SK-N-SH (cell line): ENCODE data around the gene KLHL5. TPM values are rescaled to one million over a fixed set of nuclear protein-coding genes. Genes with fewer than 3 reads are reported as not detected.

Experiments used
- CTCF ChIA-PET: fragments of 300-600, 350-600 bp; formaldehyde crosslinking; extraction: SDS; loops from one replicate; lab custom pipeline; 2021; lab: Yijun Ruan, JAX
- POLR2A ChIA-PET: fragments of 350-600 bp; sonication (Branson Sonifier 250); formaldehyde crosslinking; extraction: SDS; loops from one replicate; lab custom pipeline; 2020; ENCODE audit warnings: antibody characterized with exemption, inconsistent platforms; lab: Yijun Ruan, JAX
- DNase-seq: peaks from one replicate; pipeline ENCODE4 v3.0.0; 2012
- H2AFZ ChIP-seq: fragments of 200-600 bp; sonication (generic); 2 replicates; pipeline ENCODE4 v1.8.1; 2016; ENCODE audit warnings: antibody characterized with exemption, mild to moderate bottlenecking, low read depth
- H3F3A ChIP-seq: fragments of 200-600 bp; sonication (generic); replicated peaks from 2 replicates; pipeline ENCODE3; 2016; ENCODE audit warnings: antibody characterized with exemption, mild to moderate bottlenecking; ENCODE audit not compliant: insufficient read depth
- H3K27ac ChIP-seq, 2 experiments: fragments of 200-500 bp in 1 of 2; fragments of 200-600 bp in 1 of 2; sonication (Bioruptor generic) in 1 of 2; sonication (generic), shearing (Covaris generic) in 1 of 2; 2 replicates each; pipeline versions ENCODE4 v1.5.1 to v1.6.1; 2014 to 2016; ENCODE audit warnings: low read depth in 2 of 2, inconsistent platforms in 1 of 2, low read length in 1 of 2, mild to moderate bottlenecking in 1 of 2, mixed read lengths in 1 of 2
- H3K27me3 ChIP-seq: fragments of 200-600 bp; sonication (generic), shearing (Covaris generic); 2 replicates; pipeline ENCODE4 v1.6.1; 2016; ENCODE audit warnings: mixed run types; ENCODE audit not compliant: insufficient read depth
- H3K36me3 ChIP-seq, 2 experiments: fragments of 200-500 bp in 1 of 2; fragments of 200-600 bp in 1 of 2; sonication (Bioruptor generic) in 1 of 2; sonication (generic) in 1 of 2; replicated peaks in 1 of 2; 2 replicates each; pipeline versions ENCODE3 to v1.5.1; 2014 to 2016; ENCODE audit warnings: low read length in 1 of 2, mild to moderate bottlenecking in 1 of 2; ENCODE audit not compliant: insufficient read depth in 2 of 2, control insufficient read depth in 1 of 2
- H3K4me1 ChIP-seq, 2 experiments: fragments of 200-500 bp in 1 of 2; fragments of 200-600 bp in 1 of 2; sonication (Bioruptor generic) in 1 of 2; sonication (generic), shearing (Covaris generic) in 1 of 2; 2 replicates each; pipeline versions ENCODE4 v1.5.1 to v1.6.1; 2014 to 2016; ENCODE audit warnings: low read depth in 1 of 2, low read length in 1 of 2, mixed run types in 1 of 2; ENCODE audit not compliant: insufficient read depth in 2 of 2, control insufficient read depth in 1 of 2
- H3K4me2 ChIP-seq: fragments of 200-600 bp; sonication (generic), shearing (Covaris generic); 2 replicates; pipeline ENCODE4 v1.6.1; 2017; ENCODE audit warnings: mixed run types
- H3K4me3 ChIP-seq, 2 experiments: fragments of 200-500 bp in 1 of 2; fragments of 200-600 bp in 1 of 2; sonication (Bioruptor generic) in 1 of 2; sonication (generic), shearing (Covaris generic) in 1 of 2; 2 replicates each; pipeline versions ENCODE4 v1.5.1 to v1.8.1; 2014 to 2016; ENCODE audit warnings: low read depth in 2 of 2, inconsistent platforms in 1 of 2, low read length in 1 of 2, mild to moderate bottlenecking in 1 of 2, mixed read lengths in 1 of 2, moderate library complexity in 1 of 2
- H3K79me2 ChIP-seq: fragments of 200-600 bp; sonication (generic); 2 replicates; pipeline ENCODE4 v1.8.1; 2017; ENCODE audit warnings: mild to moderate bottlenecking; ENCODE audit not compliant: insufficient read depth
- H3K9ac ChIP-seq: fragments of 200-600 bp; sonication (generic); 2 replicates; pipeline ENCODE4 v1.6.1; 2017; ENCODE audit warnings: mixed run types
- H3K9me2 ChIP-seq: fragments of 200-600 bp; sonication (generic); 2 replicates; pipeline ENCODE4 v1.6.1; 2017; ENCODE audit warnings: mixed run types
- H3K9me3 ChIP-seq: fragments of 200-600 bp; sonication (generic); 2 replicates; pipeline ENCODE4 v1.6.1; 2017; ENCODE audit warnings: mixed run types, mild to moderate bottlenecking, moderate library complexity
- H4K20me1 ChIP-seq: fragments of 200-600 bp; sonication (generic); 2 replicates; pipeline ENCODE4 v1.6.1; 2017; ENCODE audit warnings: mild to moderate bottlenecking, mixed run types; ENCODE audit not compliant: insufficient read depth
- ELF1 ChIP-seq: IDR thresholded peaks from 2 replicates; pipeline ENCODE4 v1.4.0; 2012
- EP300 ChIP-seq, 2 experiments: IDR thresholded peaks; 2 replicates each; pipeline versions ENCODE4 v1.4.0 to v1.6.1; 2012; ENCODE audit warnings: borderline replicate concordance in 1 of 2, low read depth in 1 of 2, low read length in 1 of 2
- FOSL2 ChIP-seq: IDR thresholded peaks from 2 replicates; pipeline ENCODE4 v1.4.0; 2012; ENCODE audit warnings: low read depth, mild to moderate bottlenecking, moderate library complexity, borderline replicate concordance
- PBX3 ChIP-seq: IDR thresholded peaks from 2 replicates; pipeline ENCODE4; 2012
- RCOR1 ChIP-seq: fragments of 150-350 bp; IDR thresholded peaks from 2 replicates; pipeline ENCODE4 v1.6.1; 2017; ENCODE audit warnings: antibody characterized with exemption, low read length
- RFX5 ChIP-seq: IDR thresholded peaks from 2 replicates; pipeline ENCODE4 v1.6.1; 2012; ENCODE audit warnings: mild to moderate bottlenecking, improper control_type of control experiment, low read length
- SIN3A ChIP-seq: IDR thresholded peaks from 2 replicates; pipeline ENCODE4 v1.6.1; 2012; ENCODE audit warnings: low read depth, mild to moderate bottlenecking, low read length, moderate library complexity, borderline replicate concordance
- SMC3 ChIP-seq: IDR thresholded peaks from 2 replicates; pipeline ENCODE4 v1.6.1; 2012; ENCODE audit warnings: low read depth, low read length, improper control_type of control experiment
- TAF1 ChIP-seq: IDR thresholded peaks from 2 replicates; pipeline ENCODE4 v1.6.1; 2012; ENCODE audit warnings: low read depth, mild to moderate bottlenecking, low read length, moderate library complexity, borderline replicate concordance
- ZBTB33 ChIP-seq: IDR thresholded peaks from 2 replicates; pipeline ENCODE4 v1.4.0; 2012; ENCODE audit warnings: low read depth, borderline replicate concordance
- WGBS: methylation state at CpG from one replicate; pipeline ENCODE4 v1.1.6; 2017; ENCODE audit warnings: low lambda C conversion rate; 5-methylcytosine and 5-hydroxymethylcytosine counted together
- polyA plus RNA-seq, 3 experiments: library from polyadenylated mRNA; depleted of rRNA; stranded (reverse); fragments of >200 nt; gene quantifications; 2 replicates each; pipeline ENCODE4 v1.2.3, GENCODE V29; 2012

The KLHL5 gene
- polyA plus RNA-seq, 1 of the 3 experiments (the other 2 are of a cell fraction): 33.1 TPM

DNA sequence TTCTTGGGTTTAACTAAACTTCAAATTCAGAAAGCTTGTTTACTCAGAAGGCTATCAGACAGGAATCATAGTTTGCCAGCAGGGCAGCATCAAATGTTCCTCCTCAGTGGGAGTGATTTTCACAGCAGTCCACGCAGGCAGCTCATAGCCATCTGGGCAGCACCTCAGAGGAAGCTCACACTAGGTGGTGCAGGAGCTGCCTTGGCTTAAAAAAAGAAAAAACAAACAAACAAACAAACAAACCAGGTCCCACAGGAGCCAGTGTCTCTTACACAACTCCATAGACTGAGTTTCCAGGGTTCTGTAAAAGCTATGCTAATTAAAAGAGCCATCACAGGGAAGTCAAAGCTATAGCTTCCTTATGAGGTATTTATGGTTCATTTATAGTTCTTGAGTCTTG lies 10.5 kb upstream of the KLHL5 start:
- no peaks in the 10 kb centered on the region for H3K9me2 ChIP-seq
- WGBS: 94% methylated on average over 1 of the region's 1 CpG
- H3K4me2 ChIP-seq: no peak overlapping the region
- peaks cover 2 to 23% of the 10 kb centered on the region in 2 experiments; a peak in 3 of 4 replicates for H3K4me1 ChIP-seq
- peaks cover 0 to 5% of the 10 kb centered on the region in 2 experiments for H3K36me3 ChIP-seq
- no peak for TF ChIP-seq TAF1
- no peak for TF ChIP-seq EP300 (IDR thresholded peaks at IDR 0.05; ENCODE audit: borderline replicate concordance in 1 of 2, low read depth in 1 of 2, low read length in 1 of 2)
- no peak for TF ChIP-seq ELF1
- TF ChIP-seq ZBTB33: no peak
- no peak for TF ChIP-seq RCOR1
- TF ChIP-seq SMC3: no peak
- H3K9me3 ChIP-seq: no peaks in the 10 kb centered on the region
- CTCF ChIA-PET: interaction anchor here (2.5 to 3.4 kb wide), 4 partner anchors 10 to 149 kb away, joined by 11 to 15 read pairs (median 14); partner anchors contain the start of gene KLHL5
- H4K20me1 ChIP-seq: peaks cover 14% of the 10 kb centered on the region; the same call in 1 of the 2 replicates
- peaks cover 93% of the 10 kb centered on the region for H3K79me2 ChIP-seq
- H3F3A ChIP-seq: no peaks in the 10 kb centered on the region
- no peaks in the 10 kb centered on the region for H3K27me3 ChIP-seq
- POLR2A ChIA-PET: interaction anchor here (0.6 kb wide), 1 partner anchor 15 kb away, joined by 3 read pairs; no protein-coding TSS in a partner anchor
- no peak overlapping the region for H3K4me3 ChIP-seq
- H2AFZ ChIP-seq: no peak overlapping the region
- H3K9ac ChIP-seq: no peak overlapping the region
- DNase-seq: no peak
- H3K27ac ChIP-seq: no peak overlapping the region

GRCh38 chr4:39053983-39054382 lies 8.0 kb upstream of the KLHL5 start:
- Histone ChIP-seq H3K4me2 (no peak overlapping the region), H3K9ac (no peak overlapping the region)
- DNase-seq: no peak
- TF ChIP-seq SIN3A (no peak), PBX3 (no peak), ZBTB33 (no peak), EP300 (IDR thresholded peaks at IDR 0.05; ENCODE audit: borderline replicate concordance in 1 of 2, low read depth in 1 of 2, low read length in 1 of 2) (no peak), RFX5 (no peak), RCOR1 (no peak), FOSL2 (no peak), TAF1 (no peak)
- TF ChIP-seq, all 33 proteins: peak for 0
- Histone ChIP-seq H3F3A (no peaks in the 10 kb centered on the region), H3K9me2 (no peaks in the 10 kb centered on the region), H3K27me3 (no peaks in the 10 kb centered on the region), H2AFZ (no peak overlapping the region), H3K4me3 (no peak overlapping the region), H3K36me3 (peaks cover 0 to under 1% of the 10 kb centered on the region in 2 experiments), H3K27ac (no peak overlapping the region), H4K20me1 (peaks cover 10% of the 10 kb centered on the region; the same call in 1 of the 2 replicates), H3K9me3 (no peaks in the 10 kb centered on the region), H3K79me2 (peaks cover 94% of the 10 kb centered on the region), H3K4me1 (peaks cover 2 to 14% of the 10 kb centered on the region in 2 experiments; a peak in 3 of 4 replicates)
- CTCF ChIA-PET: interaction anchor here (0.7 to 2.4 kb wide), 4 partner anchors 17 to 121 kb away, joined by 3 to 7 read pairs (median 5); no protein-coding TSS in a partner anchor
- WGBS: 92% methylated on average over 4 of the region's 4 CpGs
- POLR2A ChIA-PET: interaction anchor here (1.3 kb wide), 1 partner anchor 10 kb away, joined by 4 read pairs; no protein-coding TSS in a partner anchor
